Activated T-helper 1 cell treated with Interleukin-2 at 50 U/mL for 16 hours (primary cell): ENCODE results near the gene NAALADL1.

ENCODE experiments used
- DNase-seq: peaks from one replicate; pipeline ENCODE4 v3.0.0-alpha.2; 2020; ENCODE audit warnings: low read depth

NAALADL1 gene

GRCh38 chr11:65083134-65083833, 24.9 kb upstream of the NAALADL1 start:
- no peak for DNase-seq

- DNase-seq: no peak
Observed at GRCh38 chr11:65078786-65079342, 20.5 kb upstream of the NAALADL1 start.

DNA sequence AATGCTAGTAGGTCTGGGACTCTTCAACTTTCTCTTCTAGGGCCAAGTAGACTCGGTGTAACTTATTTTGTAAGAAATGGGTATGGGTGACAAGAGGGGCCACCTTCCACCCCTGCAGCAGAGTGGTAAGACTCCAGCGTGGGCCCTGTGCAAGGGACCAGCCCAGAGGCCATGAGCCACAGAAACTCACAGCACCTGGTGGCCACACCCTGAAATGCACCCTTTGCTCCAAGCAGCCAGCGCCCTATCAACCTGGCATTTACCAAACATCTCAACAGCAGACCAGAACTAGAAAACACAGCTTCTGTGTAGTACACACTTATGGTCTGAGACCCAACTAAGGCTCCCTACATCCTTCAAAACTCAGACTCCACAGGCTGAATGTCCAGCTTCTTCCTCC, 19.8 kb upstream of the NAALADL1 start:
- peak; percentile 57 for DNase-seq

- DNase-seq: no peak
Observed at GRCh38 chr11:65077451-65077850, 19.1 kb upstream of the NAALADL1 start.

GRCh38 chr11:65072631-65072966, 14.2 kb upstream of the NAALADL1 start:
- DNase-seq: no peak

DNA sequence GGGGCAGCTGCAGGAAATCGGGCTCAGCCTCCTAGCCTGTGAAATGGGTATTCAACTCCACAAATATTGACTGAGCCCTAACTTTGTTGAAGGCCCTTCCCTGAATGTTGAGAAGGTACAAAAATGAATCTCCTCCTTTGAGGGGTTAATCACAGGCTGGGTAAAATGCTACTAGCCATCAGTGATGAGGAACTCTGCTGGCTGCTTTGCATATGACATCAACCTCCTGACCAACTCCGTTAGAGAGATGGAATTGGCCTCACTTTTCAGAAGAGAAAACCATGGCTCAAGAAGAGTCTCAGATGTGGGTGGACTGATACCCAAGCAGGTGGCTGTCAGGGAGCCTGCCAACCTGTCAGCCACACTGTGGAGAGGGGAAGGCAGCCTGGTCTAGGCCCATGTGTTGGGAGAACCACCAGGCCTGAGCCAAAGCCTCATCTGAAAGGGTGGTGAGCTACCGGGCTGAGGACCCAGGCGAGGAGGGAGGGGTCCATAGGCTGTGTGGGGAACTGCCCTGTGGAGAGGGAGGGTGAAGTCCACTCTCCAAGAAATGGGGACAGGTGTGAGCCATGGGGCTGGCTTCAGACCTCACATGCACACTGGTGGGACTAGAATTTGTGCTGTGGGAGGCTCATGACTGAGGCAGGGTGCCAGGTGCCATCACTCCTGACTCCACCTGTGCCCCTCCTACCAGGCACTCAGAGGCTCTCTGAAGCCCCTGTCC, 13.7 kb upstream of the NAALADL1 start:
- DNase-seq: no peak

GRCh38 chr11:65069217-65069616, 10.9 kb upstream of the NAALADL1 start:
- no peak for DNase-seq

DNA sequence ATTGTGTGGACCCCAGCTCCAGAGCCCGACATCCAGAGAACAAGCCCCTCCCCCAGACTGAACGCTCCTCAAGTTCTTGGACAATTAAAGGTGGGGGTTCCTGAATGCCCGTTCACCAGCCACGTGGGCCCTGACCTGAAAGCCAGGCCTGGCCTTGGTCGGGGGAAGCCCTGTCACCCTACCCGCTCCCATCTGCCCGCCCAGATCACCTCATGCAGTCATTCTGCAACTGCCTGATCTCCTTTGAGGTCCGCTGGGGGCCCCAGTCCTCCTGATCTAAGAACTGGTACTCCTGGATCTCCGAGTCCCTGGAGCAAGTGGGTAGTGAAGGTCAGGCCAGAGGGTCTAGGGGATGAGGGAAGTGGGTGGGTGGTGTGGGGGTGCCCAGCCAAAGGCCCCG, 9.1 kb upstream of the NAALADL1 start:
- DNase-seq: no peak

GRCh38 chr11:65066805-65067291, 8.5 kb upstream of the NAALADL1 start:
- DNase-seq: no peak

- no peak for DNase-seq
Observed at GRCh38 chr11:65066315-65066714, 8.0 kb upstream of the NAALADL1 start.

DNA sequence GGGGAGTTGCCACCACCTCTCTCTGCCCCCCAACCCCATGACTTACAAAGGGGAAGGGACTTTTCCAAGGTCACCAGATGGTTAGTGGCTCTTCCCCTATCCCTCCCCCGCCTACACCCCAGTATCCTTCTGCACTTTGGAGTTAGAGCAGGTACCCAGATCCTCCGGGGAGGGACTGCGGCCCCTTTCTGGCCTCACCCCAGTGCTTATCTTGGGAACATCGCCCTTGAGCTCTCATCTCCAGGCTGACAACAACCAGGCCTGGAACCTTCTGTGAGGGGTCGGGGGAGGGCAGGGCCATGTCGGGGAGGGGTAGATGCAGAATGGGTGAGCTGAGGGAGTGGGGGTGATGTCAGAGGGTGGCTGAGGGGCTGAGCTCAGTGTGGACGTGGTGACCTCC, 7.5 kb upstream of the NAALADL1 start:
- no peak for DNase-seq

DNA sequence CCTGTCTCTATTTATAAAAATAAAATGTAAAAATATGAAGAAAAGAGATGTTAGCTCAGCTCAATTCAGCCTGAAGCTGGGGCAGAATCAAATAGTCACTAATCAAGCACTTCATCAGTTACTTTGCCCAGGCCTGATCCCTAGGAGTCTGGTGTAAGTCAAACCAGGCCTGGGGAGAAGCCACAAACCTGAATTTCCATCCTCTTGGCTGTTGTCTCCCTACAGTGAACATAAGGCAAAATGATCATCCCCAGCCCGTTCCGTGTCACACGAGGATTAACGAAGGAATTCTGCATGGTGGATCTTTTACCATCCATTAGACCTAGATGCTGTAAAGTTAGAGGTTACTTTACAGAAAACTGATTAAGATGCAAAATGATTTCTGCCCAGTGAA, 6.5 kb upstream of the NAALADL1 start:
- no peak for DNase-seq

DNA sequence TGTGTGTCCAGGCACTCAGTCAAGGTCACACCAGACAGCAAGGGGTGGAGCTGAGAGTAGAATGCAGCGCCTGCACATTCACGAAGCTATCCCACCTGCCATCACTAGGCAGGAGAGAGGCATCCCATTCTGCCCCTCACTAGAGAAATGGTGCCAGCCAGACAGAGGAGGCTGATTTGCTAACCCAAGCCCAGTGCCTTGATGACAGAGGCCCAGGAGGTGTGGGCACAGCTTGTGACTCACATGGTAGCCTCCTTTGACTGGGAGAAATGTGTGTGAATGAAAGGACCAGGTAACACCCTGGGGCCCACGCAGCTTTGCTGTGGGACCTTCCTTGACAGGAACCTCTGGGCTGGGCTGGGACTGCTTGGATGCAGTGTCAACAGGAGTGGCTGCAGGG, 5.2 kb upstream of the NAALADL1 start:
- no peak for DNase-seq

DNA sequence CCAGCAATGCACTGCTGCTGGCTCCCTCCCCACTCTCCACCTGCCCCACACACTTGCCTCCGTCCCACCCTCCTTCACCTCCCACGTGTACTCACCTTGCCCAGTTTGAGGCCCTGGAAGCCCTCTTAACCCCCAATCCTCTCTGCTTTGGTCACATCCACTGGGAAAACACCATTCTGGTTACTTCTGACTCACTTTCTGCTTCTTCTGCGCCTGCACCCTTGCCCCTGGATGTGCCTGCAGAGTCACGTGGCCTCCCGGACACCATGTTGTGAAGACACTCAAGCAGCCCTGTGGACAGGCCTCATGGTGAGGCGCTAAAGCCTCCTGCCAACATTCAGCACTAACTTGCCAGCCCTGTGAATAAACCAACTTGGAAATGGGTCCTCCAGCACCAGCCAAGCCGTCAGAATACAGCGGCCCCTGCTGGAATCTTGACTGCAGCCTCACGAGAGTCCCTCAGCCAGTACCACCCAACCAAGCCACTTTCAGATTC, 2.6 kb upstream of the NAALADL1 start:
- DNase-seq: no peak

DNA sequence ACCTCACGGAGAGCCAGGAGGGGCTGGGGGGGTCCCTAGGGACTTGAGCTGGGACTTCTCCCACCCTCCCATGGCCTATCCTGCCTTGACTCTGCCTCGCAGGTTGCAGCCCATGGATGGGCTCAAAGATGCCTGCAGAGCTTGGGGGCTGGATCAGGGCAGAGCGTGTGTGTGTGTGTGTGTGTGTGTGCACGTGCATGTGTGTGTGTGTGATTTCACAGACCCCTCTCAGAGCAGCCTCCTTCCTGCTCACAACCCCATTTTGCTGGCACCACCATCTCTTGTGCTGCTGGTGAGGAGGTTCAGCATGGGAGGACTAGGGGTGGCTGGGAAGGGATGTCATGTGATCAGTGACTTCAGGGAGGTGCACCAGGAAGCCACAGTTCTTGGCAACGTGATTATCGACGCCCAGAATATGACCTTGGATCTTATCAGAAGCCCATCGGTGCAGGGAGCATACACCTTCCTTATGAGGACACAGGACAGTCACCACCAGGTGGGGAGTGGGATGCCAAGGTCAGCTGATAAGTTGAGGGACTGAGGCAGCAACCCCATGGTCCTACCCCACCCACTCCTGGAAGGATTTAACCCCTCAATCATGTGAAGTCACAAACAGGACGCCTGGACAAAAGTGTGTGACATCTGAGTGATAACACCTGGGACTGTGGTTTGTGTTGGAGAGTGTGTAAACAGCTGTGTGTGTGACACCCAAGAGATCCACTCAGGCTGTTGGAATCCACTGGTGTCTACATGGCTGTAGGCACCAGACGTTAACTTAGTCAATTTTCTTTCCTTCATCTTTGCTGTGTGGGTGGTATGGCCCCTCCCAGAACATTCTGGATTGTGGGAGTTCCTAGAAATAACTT, 1.8 kb upstream of the NAALADL1 start:
- no peak for DNase-seq

GRCh38 chr11:65059523-65059922, 1.2 kb upstream of the NAALADL1 start:
- DNase-seq: no peak

GRCh38 chr11:65058012-65058411, 341 bp downstream of the NAALADL1 start:
- DNase-seq: no peak

- DNase-seq: no peak
Observed at GRCh38 chr11:65057526-65057925, 827 bp downstream of the NAALADL1 start.

DNA sequence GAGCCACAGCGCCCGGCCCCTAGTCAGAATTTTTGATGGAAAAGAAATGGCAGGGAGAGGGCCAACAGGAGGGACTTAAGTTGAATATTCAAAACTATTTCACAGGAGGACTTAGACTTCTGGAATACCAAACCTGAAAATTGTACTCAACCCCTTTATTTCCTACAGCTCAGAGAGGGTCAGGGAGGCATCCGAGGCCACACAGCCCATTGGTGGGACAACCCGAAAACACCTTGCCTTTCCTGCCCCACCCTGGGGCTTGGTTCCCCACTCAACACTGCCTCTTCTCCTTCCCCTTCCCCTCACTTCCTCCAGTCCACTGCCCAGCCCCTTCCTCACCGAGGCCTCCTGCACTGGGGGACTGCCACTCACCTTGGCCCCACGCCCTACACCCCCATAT, 1.4 kb downstream of the NAALADL1 start:
- DNase-seq: no peak

DNA sequence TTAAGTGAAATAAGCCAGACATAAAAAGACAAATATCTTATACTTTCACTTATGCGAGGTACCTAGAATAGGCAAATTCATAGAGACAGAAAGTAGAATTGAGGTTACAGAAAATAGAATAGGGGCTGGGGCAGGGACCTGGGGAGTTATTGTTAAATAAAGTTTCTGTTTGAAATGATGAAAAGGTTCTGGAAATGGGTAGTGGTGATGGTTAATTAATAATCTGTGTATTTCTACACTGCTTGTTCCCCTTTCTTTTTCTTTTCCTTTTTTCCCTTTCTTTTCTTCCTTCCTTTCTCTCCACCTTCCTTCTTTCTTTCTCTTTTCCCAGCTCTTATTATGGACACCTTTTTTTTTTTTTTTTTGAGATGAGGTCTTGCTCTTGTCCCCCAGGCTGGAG, 2.8 kb downstream of the NAALADL1 start:
- no peak for DNase-seq

- DNase-seq: no peak
Observed at GRCh38 chr11:65053827-65054508, 4.4 kb downstream of the NAALADL1 start.

- no peak for DNase-seq
Observed at GRCh38 chr11:65051398-65051858, 6.9 kb downstream of the NAALADL1 start.
